Suppressor macrophage treated with lipopolysaccharide for 4 hours (primary cell): Measurements from ENCODE around the gene CDK5RAP3.
"Not testable (repeated sequence)": the region's sequence is repeated elsewhere in the genome, so short reads cannot be mapped to it uniquely, and the experiment has no call there.

Experiments
- DNase-seq: peaks from one replicate; pipeline ENCODE4 v3.0.0-alpha.2; 2020

CDK5RAP3 gene

DNA sequence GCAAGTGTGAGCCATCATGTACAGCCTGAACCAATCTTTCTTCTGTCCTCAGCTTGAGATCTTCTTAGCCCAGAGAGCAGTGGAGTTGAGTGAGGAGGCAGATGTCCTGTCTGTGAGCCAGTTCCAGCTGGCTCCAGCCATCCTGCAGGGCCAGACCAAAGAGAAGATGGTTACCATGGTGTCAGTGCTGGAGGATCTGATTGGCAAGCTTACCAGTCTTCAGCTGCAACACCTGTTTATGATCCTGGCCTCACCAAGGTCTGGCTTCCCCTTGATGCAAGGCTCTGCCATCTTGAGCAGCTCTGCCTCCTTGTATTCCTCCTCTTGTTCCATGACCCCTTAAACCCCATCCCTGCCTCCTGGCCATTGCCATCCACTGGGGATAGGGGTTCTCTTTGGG, 9.6 kb downstream of the CDK5RAP3 start:
- DNase-seq: no peak

DNA sequence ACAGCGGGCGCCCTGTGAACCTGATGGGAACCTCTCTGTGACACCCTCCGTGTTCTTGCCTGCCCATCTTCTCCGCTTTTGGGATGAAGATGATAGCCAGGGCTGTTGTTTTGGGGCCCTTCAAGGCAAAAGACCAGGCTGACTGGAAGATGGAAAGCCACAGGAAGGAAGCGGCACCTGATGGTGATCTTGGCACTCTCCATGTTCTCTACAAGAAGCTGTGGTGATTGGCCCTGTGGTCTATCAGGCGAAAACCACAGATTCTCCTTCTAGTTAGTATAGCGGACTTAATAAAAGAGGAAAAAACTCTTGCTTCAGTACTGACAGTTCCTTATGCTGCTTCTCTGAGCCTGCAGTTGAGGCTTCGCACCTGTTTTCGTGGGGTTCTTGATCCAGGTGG, 10.5 kb downstream of the CDK5RAP3 start:
- no peak for DNase-seq

DNA sequence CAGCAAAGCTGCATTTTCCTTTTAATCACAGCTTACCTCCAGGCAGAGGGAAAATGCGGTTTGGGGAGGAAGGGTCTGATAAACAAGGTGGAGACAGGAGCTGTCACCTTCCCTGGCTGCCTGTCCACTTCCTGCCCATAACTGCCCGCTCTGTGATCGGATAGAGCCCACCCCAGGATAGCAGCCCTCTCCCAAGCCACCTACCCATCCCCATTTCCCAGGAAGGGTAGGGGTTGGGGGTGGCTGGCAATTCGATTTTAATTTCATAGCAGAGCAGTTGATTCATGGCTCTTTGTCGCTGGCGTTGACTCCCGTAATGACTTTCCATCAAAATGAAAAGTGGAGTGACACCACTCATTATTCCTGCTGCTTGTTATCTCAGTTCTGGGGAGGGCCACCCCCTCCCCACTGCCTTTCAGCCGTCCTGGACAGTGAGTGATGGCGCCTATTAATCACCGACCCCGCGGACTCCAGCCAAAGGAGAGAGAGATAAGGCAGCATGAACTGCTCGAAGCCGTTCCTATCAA, 11.2 kb downstream of the CDK5RAP3 start:
- no peak for DNase-seq

DNA sequence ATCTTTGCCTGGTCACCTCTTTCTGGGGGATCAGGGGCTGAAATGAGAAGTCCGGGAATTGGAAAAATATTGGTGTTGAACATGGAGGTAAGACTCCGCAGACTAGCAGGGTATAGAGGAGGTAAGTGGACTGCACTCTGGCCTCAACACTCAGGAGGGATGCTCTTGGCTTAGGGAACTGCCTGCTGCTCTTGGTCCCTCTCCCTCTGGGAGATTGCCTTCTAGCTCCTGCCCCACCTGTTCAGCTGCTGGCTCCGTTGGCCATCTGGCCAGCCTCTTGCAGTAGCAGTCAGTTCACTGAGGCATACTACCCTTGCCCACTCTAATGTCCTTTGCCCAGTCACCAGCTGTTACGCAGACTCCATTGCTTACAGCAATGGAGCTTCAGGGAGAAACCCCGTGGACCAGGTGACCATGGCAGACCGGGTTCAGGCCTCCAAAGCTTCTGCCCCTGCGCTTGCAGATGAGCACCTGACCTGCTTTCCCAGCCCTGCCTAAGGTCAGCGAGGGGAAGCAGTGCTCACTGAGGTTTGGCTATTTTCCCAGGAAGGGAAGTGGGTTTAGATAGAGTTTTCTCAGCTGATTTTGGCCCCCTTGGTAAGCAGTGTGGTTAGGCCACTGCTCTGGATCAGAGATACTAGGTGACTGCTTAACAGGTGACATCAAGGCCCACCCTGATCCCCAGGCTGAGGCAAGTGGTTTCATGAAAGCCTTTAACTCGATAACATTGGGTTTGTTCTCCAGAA, 11.9 kb downstream of the CDK5RAP3 start:
- DNase-seq: peak; percentile 50

DNA sequence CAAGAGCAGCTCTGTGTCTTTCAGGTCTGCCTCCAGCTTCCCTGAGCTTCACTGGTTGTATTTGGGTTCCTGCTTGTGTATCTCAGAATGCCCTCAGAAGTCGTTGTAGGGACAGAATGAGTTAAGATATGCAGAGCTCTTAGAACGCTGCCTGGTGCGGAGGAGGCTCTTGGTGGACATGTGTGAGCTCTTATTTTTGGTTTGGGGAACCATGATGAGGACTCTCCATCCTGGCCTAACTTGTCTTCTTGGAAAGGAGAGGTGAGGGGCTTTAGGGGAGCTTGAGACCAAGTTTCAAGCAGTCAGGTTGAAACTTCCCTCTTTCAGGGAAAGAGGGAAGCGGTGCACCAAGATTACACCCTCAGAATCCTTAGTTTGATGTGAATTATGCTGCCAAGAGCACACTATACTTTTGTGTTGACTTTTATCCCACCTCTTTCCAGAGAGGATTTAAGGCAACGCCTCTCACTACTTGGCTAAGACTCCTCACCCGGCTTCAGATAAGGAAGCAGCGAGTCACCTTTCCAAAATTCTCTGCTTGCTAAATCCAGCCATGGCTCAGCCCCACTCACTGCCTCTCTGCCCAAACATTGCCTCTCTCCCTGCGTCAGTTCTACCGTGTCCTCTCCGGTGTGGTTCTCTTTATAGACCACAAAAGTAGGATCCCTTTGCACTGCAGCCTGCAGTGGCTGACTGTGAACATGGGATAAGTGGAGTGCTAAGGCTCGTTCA, 12.7 kb downstream of the CDK5RAP3 start:
- DNase-seq: peak; percentile 51

DNA sequence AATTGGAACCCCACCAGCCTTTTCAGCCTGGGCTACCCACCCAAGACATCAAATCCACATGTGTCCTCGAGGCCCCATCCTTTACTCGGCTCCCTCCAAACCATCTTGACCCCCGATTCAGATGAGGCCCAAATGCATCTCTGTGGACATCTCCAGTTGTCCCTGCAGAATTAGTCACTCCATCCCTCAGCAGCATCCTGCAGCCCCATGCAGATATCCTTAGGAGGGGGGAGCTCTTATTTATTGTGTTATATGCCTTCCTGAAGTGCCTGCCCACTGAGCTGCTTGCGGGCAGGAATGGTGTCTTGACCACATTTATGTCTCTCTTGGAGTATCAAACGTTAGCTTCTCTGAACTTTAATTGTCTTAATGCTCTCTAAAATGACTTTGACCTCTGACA, 15.6 kb downstream of the CDK5RAP3 start:
- DNase-seq: no peak

DNA sequence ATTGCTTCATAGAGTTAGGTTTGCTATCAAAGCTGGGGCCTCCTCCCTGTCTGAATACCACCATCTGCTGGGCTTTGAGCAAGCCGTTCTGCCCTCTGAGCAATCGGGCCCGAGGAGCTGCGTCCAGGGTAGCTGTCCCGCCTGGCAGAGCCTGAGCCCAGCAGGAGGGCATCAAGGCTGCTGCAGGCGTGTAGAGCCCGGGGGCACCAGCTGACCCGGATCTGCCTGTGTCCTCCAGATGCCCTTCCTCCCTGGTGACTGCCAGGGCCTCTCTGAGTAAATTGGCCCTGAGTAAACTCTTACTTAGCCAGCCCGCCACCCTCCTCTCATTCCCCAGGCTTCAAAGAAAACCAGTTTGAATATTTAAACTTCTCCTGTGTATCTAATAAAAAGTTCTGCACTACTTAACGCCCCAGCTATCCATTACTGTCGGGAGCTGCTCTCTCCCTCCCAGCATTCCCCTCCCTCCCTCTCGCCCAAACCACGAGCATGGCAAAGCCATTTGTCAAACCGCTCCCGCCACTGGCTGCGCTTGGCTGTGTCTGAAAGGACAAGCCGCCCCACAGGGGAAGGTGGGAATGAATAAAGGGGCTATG, 16.4 kb downstream of the CDK5RAP3 start:
- DNase-seq: no peak

DNA sequence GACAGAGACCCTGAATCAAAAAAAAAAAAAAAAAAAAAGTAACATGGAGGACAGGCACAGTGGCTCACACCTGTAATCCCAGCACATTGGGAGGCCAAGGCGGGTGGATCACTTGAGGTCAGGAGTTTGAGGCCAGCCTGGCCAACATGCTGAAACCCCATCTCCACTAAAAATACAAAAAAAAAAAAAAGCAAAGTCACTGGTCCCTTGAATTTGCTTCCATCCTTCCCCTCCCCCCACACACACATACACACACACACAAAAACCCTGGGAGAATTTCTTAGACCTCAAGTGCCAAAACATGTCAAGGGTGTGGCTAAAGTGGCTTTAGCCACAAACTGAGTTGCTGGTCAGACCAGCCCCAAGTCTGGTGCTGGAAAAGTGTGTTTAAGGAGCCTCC, 17.5 kb downstream of the CDK5RAP3 start:
- DNase-seq: not testable (repeated sequence)

DNA sequence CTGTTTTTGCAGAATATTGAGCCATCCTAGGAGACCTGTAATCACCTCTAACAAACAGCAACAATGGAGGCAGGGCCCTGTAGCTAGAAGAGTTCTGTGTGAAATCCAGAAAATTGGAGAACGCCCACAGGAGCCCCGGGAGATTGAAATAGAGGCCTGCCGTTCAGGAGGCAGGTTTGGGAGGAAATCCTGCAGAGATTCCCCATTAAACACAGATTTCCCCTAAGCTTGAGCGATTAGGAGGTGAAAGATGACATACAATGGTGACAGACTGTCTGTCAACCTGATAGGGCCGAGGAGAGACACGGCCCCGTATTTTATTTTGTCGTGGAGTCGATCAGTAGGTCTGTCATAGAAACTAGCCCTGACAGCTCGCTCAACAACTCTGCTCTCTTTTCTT, 18.2 kb downstream of the CDK5RAP3 start:
- DNase-seq: no peak

DNA sequence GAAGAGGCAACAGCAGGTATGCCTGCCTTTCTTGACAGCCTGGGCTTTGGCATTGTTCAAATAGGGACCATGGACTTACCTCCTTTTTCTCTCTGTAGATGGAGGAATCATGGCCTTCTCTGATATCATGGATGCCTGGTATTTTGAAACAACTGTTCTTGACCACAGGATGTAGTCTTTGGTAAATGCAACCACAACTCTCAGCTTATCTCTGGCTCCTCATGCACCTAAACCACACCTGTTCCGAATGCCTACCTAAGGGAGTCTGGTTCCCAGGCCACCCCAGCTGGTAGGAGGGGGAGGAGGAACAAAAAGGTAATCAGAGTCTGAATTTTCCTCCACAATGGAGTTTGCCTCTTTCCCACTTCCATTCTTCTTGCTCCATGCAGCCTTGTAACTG, 18.8 kb downstream of the CDK5RAP3 start:
- DNase-seq: no peak

DNA sequence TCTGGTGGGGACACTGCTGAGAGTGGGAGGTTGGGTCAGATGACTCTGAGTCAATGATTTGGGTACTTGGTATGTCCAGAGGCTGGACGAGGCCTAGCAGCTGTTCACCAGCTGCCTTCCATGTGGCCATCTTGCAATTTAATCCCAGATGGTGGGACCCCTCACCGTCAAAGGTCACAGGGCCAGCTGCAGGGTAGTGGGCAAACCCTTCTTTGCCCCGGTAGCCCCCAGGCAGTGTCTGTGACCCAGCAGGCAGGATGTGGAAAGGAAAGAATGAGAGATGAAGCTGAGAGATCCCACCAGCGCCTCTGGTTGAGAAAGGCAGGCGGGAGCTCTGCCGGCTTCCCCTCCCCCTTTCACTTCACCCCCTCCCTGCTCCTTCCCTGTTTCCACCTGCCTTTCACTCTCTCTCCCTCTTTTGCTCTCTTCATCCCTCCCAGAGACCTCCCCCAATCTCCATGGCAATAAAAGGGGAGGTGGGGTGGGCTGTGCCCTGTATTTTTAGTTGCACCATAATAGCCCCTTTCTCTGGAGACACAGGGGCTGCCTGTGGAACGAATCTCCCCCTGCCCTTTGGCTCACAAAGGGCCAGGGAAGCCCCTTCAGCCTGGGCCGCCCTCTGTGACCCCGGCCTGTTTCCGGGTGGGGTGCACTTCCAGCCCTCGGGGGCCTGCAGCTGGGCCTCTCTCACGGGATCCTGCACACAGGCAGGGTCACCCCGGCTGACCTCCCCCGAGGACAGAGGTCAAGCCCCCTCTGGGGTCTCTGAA, 20.2 kb downstream of the CDK5RAP3 start:
- no peak for DNase-seq

DNA sequence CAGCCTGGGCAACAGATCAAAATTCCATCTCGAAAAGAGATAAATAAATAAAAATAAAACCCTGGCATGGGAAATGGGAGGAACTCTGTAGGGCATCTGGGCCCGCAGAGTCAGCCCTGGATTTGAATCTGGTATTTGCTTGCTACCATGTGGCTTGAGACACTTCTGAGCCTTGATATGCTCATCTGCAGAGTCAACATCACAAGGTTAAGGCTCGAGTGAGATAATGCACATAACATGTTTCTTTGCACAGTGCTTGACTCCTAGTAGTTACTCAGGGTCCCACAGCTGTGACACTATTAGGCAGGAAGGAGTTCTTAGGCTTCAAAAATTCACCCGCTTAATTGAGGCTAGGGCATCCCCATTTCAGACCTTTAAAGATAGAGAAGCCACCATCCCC, 21.3 kb downstream of the CDK5RAP3 start:
- DNase-seq: peak; percentile 36

DNA sequence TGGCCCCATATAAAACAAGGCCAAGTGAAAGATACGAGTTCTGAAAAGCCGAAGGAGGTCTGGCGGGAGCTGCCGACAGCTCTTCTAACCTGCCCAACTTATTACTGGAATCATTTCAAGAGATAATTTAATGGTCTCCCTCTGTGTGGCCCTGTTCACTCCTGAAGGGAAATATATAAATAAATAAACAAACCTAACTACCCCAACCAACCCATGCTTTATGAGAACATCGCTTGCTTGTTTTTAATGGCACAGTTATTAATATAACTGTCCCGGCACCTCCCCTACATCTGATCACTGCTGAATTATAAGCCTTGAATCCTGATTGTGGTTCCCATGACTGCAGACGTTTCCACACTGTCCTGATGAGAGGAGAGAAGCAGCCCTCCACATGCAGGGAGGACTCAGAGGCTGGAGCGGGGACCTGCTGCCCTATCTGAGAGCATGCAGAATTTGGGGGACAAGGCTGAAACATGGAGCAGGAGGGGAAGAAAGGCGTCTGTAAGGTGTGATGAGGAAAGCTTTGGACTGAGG, 22.2 kb downstream of the CDK5RAP3 start:
- no peak for DNase-seq

DNA sequence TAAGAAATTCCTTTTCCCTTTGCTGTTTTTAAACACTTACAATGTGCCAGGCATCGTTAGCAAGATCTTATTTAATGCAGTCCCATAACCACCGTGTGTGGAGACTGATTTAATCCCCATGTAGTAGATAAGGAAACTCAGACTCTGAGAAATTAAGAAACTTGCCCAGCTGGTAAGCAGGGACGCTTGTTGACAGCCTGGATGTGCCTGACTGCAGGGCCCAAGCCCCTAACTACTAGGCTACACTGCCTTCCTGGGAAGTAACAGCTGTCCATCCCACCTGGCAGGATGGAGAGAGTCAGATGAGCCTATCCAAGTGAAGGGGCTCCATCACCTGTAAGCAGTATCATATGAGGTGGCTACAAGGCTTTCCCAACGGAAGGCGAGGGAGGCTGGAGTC, 23.1 kb downstream of the CDK5RAP3 start:
- no peak for DNase-seq

DNA sequence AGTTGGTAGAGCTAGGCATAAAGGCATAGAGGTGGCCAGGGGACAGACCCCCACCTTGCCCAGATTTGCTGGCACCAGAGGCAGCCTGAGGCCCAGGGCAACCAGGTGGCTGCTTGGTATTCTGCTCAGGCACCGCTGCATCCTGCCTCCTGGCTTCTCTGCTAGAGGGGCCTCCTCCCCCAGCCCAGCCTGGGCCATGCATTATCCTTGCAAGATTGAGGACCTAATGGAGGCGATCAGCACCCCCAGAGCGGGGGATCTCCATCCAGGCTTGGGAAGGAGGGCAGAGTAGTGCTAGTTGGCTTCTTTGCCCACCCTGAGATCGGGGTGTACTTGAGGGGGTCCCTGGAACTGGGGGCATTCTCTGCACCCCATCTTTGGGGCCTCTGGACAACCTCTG, 23.8 kb downstream of the CDK5RAP3 start:
- DNase-seq: no peak

DNA sequence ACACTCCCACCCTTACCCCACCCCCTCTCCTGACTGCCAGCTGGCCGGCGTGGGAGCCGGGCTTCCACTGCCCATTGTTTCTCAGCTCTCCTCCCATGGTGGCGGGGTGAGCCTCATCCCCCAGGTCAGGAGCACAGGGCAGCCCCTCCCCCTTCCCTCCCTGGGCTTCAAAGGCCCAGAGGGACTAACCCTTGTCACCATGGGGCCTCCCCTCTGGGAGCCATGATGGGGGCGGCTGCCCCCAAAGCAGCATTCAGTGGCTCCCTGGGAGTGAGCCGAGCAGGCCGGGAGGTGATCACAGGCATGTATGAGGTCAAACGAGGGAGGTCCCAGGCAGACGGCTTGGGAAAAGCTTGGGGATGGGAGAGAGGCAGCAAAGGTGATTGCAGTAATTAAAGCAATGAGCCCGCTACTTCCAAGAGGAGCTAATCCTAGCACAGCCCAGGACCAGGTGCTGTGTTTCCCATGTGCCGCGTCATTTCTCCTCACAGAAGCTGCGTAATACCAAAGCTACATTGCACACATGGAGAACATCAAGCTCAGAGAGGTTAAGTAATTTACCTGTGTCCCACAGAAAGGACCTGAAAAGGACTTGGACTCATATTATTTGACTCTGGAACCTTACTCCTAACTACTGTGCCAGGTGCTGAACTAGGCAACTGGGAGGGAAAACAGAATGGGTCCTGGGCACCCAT, 24.5 kb downstream of the CDK5RAP3 start:
- DNase-seq: no peak

DNA sequence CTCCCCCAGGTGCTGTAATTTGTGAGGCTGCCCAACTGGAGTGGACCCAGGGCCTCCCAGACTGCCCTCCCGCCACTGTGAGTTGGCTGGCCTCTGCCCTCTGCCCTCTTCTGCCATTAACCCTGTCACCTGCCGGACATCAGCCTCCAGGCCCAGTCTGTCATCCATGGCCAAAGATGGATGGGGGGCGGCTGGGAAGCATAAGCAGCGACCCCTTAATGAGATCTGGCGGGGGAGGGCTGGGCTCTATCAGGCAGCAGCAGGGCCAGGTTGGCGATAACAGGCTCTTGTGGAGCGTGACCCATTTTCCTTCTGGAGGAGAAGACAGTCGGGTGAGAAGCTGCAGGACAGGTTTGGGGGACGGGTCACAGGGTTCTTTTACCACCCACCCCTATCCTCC, 25.3 kb downstream of the CDK5RAP3 start:
- no peak for DNase-seq

DNA sequence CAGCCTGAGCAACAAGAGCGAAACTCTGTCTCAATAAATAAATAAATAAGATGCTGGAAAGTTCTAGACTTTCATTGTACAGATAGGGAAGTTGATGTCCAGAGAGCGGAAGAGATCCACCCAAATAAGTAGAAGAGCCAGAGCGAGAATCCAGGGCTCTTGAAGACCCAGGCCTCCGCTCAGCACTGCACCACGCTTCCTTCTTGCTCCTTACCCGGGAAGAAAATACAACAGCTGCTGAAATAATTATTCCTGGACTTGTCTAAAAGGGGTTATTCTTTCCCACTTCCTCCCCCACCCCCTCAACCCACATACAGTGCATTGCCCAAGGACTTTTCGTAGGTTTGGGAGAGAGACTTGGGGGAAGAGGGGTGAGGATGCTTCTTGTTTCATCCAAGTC, 26.7 kb downstream of the CDK5RAP3 start:
- peak; percentile 55 for DNase-seq

DNA sequence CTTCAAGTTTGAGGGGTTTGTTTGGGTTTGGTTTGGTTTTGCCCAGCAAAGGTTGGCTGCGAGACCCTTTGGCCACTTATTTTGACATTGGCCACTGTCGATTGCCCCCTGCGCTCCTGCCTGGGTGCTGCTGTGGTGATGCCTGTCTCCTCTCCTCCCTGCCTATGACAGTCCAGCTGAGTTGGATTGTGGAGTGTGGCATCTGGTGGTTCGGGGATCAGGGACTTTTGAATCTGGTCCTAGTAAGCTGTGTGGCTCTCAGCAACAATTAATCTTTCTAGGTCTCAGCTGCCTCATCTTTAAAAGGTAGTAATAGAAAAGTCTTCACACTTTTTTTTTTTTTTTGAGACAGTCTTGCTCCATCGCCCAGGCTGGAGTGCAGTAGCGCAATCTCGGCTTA, 27.1 kb downstream of the CDK5RAP3 start:
- DNase-seq: no peak

DNA sequence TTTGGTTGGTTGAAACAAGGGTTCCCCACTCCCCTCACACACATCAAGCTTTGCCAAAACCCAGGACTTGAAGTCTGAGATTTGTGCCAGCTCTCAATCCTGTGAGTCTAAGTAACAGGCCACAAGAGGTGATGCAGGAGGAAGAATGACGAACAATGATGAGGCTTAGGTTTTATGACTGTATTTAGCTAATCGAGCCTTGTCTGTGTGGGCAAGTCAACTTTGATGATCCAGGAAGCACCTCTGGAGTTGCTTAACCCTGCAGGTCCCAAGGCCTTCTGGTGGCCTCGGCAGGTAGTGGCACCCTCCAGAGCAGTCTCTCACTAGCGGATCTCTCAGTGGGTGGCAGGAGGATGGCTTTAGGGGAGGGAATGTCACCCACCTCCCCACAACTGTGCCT, 28.7 kb downstream of the CDK5RAP3 start:
- peak; percentile 57 for DNase-seq

DNA sequence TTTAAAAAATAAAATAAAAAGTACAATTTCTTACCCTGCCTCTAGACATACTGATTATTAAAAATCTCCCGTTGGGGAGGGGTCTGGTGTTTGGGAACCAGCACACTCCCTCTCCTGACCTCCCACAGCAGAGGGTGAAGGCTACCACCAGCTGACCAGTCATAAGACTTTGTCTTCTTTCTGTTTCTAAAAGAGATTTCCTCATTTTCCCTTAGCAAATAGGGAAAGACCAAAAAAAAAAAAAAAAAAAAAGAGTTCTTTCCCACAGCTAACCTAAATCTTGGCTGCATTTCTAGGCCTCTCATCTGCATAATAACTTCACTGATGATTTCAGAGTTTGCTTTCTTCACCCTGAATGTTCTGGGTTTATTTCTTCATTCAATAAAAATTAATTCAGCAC, 30.3 kb downstream of the CDK5RAP3 start:
- peak; percentile 86 for DNase-seq

DNA sequence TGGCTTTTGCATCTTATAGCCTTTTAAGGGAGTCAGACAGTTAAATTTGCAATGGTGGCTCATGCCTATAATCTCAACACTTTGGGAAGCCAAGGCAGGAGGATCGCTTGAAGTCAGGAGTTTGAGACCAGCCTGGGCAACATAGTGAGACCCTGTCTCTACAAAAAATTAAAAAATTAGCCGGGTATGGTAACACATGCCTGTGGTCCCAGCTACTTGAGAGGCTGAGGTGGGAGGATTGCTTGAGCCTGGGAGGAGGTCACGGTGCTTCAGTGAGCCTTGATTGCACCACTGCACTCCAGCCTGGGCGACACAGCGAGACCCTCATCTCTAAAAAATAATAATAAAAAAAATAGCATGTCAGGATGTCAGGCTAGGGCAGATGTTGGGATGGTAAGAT, 30.7 kb downstream of the CDK5RAP3 start:
- not testable (repeated sequence) for DNase-seq
